GM12878 (cell line): Measurements from ENCODE around the gene IRF1. TPM values are rescaled to one million over a fixed set of nuclear protein-coding genes. Genes with fewer than 3 reads are reported as not detected.

Source experiments
- BHLHE40 ChIP-seq, 2 experiments: fragments of 450-650 bp in 1 of 2; IDR thresholded peaks; 2 replicates each; pipeline ENCODE4 v1.6.1; 2011 to 2017; ENCODE audit warnings: low read depth in 2 of 2, borderline replicate concordance in 1 of 2, improper control_type of control experiment in 1 of 2, low read length in 1 of 2, mild to moderate bottlenecking in 1 of 2
- CHD1 ChIP-seq: IDR thresholded peaks from 2 replicates; pipeline ENCODE4 v1.6.1; 2012; ENCODE audit warnings: low read depth, low read length, improper control_type of control experiment
- CHD2 ChIP-seq: IDR thresholded peaks from 2 replicates; pipeline ENCODE4 v1.6.1; 2011; ENCODE audit warnings: low read depth, low read length, improper control_type of control experiment, borderline replicate concordance
- CREM ChIP-seq: IDR thresholded peaks from 2 replicates; pipeline ENCODE4 v1.6.1; 2014; ENCODE audit warnings: antibody characterized with exemption, low read depth
- ETV6 ChIP-seq, 2 experiments: fragments of 450-650 bp in 1 of 2; IDR thresholded peaks in 1 of 2; conservative IDR thresholded peaks in 1 of 2; 2 replicates each; pipeline ENCODE4 v1.6.1; 2014; ENCODE audit warnings: antibody characterized with exemption in 1 of 2, borderline replicate concordance in 1 of 2, low read depth in 1 of 2, mild to moderate bottlenecking in 1 of 2, moderate library complexity in 1 of 2
- HDAC2 ChIP-seq: fragments of 200-600 bp; sonication (generic); IDR thresholded peaks from 2 replicates; pipeline ENCODE4 v1.6.1; 2017
- IRF4 ChIP-seq: IDR thresholded peaks from 2 replicates; pipeline ENCODE4 v1.6.1; 2011; ENCODE audit warnings: low read depth, low read length
- MEF2A ChIP-seq: IDR thresholded peaks from 2 replicates; pipeline ENCODE4 v1.6.1; 2011; ENCODE audit warnings: low read depth, mild to moderate bottlenecking, low read length, moderate library complexity; ENCODE audit not compliant: insufficient read depth
- MEF2B ChIP-seq: fragments of 450-650 bp; IDR thresholded peaks from 2 replicates; pipeline ENCODE4 v1.6.1; 2018; ENCODE audit warnings: mild to moderate bottlenecking, moderate library complexity; ENCODE audit not compliant: partially characterized antibody, poor library complexity, severe bottlenecking
- NBN ChIP-seq: fragments of 450-650 bp; IDR thresholded peaks from 2 replicates; pipeline ENCODE4 v1.6.1; 2016
- NR2F1 ChIP-seq: fragments of 450-650 bp; conservative IDR thresholded peaks from 2 replicates; pipeline ENCODE4 v1.6.1; 2017; ENCODE audit warnings: mild to moderate bottlenecking
- PAX5 ChIP-seq: IDR thresholded peaks from 2 replicates; pipeline ENCODE4 v1.6.1; 2011; ENCODE audit warnings: low read depth, low read length, borderline replicate concordance
- RAD21 ChIP-seq: IDR thresholded peaks from 2 replicates; pipeline ENCODE4 v1.6.1; 2011; ENCODE audit warnings: mild to moderate bottlenecking, low read depth, low read length, moderate library complexity; ENCODE audit not compliant: insufficient read depth
- RFX5 ChIP-seq: IDR thresholded peaks from 2 replicates; pipeline ENCODE4 v1.6.1; 2011; ENCODE audit warnings: low read depth, low read length, improper control_type of control experiment
- SRF ChIP-seq, 2 experiments: IDR thresholded peaks; 2 replicates each; pipeline ENCODE4 v1.6.1; 2011; ENCODE audit warnings: low read depth in 2 of 2, low read length in 2 of 2, mild to moderate bottlenecking in 1 of 2, moderate library complexity in 1 of 2
- STAT1 ChIP-seq: fragments of 450-650 bp; conservative IDR thresholded peaks from 2 replicates; pipeline ENCODE4 v1.6.1; 2014; ENCODE audit warnings: antibody characterized with exemption, mild to moderate bottlenecking
- SUPT20H ChIP-seq: IDR thresholded peaks from 2 replicates; pipeline ENCODE4 v1.6.1; 2011; ENCODE audit warnings: low read depth, mild to moderate bottlenecking, low read length, moderate library complexity, borderline replicate concordance; ENCODE audit not compliant: control insufficient read depth
- TARDBP ChIP-seq: IDR thresholded peaks from 2 replicates; pipeline ENCODE4 v1.6.1; 2016; ENCODE audit warnings: borderline replicate concordance
- ZBED1 ChIP-seq: IDR thresholded peaks from 2 replicates; pipeline ENCODE4 v1.6.1; 2016; ENCODE audit warnings: borderline replicate concordance
- ZZZ3 ChIP-seq: IDR thresholded peaks from 2 replicates; pipeline ENCODE4 v1.6.1; 2011; ENCODE audit warnings: low read depth; ENCODE audit not compliant: control insufficient read depth, insufficient read length
- polyA plus RNA-seq, 11 experiments: library from polyadenylated mRNA; depleted of rRNA in 4 of 11; unstranded in 6 of 11; stranded (reverse) in 5 of 11; fragments of >200 nt; fragmentation: Nextera tagmentation in 4 of 11; fragmentation: Illumina TruSeq in 1 of 11; extraction: Ambion mirVana in 4 of 11; extraction: Trizol in 1 of 11; gene quantifications; 1 replicate in 1 of 11; 2 replicates in 10 of 11; pipeline versions ENCODE4 v1.2.1 to v1.2.3, GENCODE V29; 2011 to 2016; ENCODE audit warnings: inconsistent platforms in 2 of 11, missing spikeins in 2 of 11, low read depth in 1 of 11
- total RNA-seq, 4 experiments: library from RNA; depleted of rRNA in 3 of 4; stranded (reverse); fragments of >200 nt in 3 of 4; fragmentation: Illumina TruSeq in 1 of 4; extraction: Trizol in 1 of 4; gene quantifications; 2 replicates each; pipeline versions ENCODE4 v1.2.1 to v1.2.3, GENCODE V29; 2013 to 2021
- TF ChIP-seq, protein P1 (sequence below): fragments of 450-650 bp; IDR thresholded peaks from 2 replicates; pipeline ENCODE4 v1.6.1; 2017; ENCODE audit warnings: low read depth, mild to moderate bottlenecking, moderate library complexity
- TF ChIP-seq, protein P2 (sequence below): fragments of 450-650 bp; IDR thresholded peaks from 2 replicates; pipeline ENCODE4 v1.6.1; 2016; ENCODE audit warnings: mild to moderate bottlenecking
- TF ChIP-seq, protein P3 (sequence below): IDR thresholded peaks from 2 replicates; pipeline ENCODE4 v1.6.1; 2012; ENCODE audit warnings: low read length, inconsistent platforms
- TF ChIP-seq, protein P4 (sequence below): IDR thresholded peaks from 2 replicates; pipeline ENCODE4 v1.6.1; 2012; ENCODE audit warnings: low read depth, low read length, improper control_type of control experiment

The IRF1 gene
- total and polyA plus RNA-seq, 10 of the 15 experiments (the other 5 are each of a cell fraction or from before 2014, with no cell fraction given), result 6.9 to 68.0 (median 49.6) TPM

DNA sequence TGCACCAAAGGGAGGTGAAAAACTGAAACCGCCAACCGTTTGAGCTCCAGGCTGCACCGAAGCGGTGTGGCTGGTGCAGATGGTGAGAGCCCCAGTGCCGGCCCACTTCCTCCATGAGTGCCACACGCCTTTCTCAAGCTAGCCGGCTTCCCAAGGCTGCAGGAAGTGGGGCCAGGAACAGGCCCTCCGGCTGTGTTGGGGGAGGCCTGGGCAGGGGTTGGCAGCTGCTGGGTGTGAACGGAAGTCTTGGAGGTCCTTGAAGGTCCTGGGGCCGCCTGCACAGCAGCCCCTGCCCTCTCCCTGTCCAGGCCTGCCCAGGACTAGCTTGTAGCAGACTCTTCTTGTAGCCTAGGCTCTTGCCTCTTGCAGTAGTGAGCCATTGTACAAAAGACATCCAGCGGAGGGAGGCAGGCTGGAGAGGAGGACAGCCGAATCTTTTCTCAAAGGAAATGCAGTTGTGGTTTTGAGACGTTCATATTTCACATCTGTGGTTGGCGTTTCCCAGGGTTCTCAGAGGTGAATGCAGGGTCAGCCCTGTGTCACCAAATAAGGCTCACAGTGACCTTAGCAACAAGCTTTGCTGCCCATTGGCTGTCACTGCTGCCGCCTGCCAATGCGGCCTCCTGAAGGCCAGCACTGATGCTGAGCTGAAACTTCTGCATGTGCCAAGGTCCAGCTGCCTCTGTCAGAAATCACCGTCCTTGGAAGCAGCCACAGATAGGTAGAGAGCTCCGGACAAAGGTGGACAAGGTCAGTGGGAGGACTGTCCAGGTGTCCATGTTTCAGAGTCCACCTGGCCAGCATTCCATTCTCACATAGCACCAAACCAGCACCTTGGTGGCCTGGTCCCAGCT, 23.9 kb downstream of the IRF1 start (continued):
- TF ChIP-seq, protein P1, sequence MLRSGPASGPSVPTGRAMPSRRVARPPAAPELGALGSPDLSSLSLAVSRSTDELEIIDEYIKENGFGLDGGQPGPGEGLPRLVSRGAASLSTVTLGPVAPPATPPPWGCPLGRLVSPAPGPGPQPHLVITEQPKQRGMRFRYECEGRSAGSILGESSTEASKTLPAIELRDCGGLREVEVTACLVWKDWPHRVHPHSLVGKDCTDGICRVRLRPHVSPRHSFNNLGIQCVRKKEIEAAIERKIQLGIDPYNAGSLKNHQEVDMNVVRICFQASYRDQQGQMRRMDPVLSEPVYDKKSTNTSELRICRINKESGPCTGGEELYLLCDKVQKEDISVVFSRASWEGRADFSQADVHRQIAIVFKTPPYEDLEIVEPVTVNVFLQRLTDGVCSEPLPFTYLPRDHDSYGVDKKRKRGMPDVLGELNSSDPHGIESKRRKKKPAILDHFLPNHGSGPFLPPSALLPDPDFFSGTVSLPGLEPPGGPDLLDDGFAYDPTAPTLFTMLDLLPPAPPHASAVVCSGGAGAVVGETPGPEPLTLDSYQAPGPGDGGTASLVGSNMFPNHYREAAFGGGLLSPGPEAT, result 0 out of 2 replicates have a peak, but pooled peaks have one; percentile 30
- TF ChIP-seq CREM (peak; percentile 36; the same call in 1 of the 2 replicates), BHLHE40 (IDR thresholded peaks at IDR 0.05; ENCODE audit: borderline replicate concordance in 1 of 2, low read depth in 2 of 2, low read length in 1 of 2) (peak; percentile 33 to 66; a peak in 3 of 4 replicates), PAX5 (0 out of 2 replicates have a peak, but pooled peaks have one; percentile 69), TARDBP (peak; percentile 30; the same call in 1 of the 2 replicates), NR2F1 (peak; percentile 88), NBN (no peak; the same call in 1 of the 2 replicates), ZZZ3 (no peak), MEF2B (peak; percentile 72), CHD2 (peak; percentile 6; the same call in 1 of the 2 replicates), SUPT20H (no peak), STAT1 (no peak; the same call in 1 of the 2 replicates), CHD1 (no peak), RFX5 (peak; percentile 69; the same call in 1 of the 2 replicates), MEF2A (peak; percentile 72), SRF (IDR thresholded peaks at IDR 0.05; ENCODE audit: low read depth in 2 of 2, low read length in 2 of 2) (peak; percentile 71 to 88), ETV6 (conservative IDR thresholded peaks at IDR 0.05 in 1 of 2, IDR thresholded peaks at IDR 0.05 in 1 of 2; ENCODE audit: borderline replicate concordance in 1 of 2, low read depth in 1 of 2) (peak in 1 of 2 experiments; percentile 94; a peak in 2 of 4 replicates), ZBED1 (peak; percentile 81; the same call in 1 of the 2 replicates), RAD21 (peak; percentile 33), IRF4 (peak; percentile 71), HDAC2 (no peak)
- TF ChIP-seq, protein P2, sequence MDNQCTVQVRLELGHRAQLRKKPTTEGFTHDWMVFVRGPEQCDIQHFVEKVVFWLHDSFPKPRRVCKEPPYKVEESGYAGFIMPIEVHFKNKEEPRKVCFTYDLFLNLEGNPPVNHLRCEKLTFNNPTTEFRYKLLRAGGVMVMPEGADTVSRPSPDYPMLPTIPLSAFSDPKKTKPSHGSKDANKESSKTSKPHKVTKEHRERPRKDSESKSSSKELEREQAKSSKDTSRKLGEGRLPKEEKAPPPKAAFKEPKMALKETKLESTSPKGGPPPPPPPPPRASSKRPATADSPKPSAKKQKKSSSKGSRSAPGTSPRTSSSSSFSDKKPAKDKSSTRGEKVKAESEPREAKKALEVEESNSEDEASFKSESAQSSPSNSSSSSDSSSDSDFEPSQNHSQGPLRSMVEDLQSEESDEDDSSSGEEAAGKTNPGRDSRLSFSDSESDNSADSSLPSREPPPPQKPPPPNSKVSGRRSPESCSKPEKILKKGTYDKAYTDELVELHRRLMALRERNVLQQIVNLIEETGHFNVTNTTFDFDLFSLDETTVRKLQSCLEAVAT, result 0 out of 2 replicates have a peak, but pooled peaks have one; percentile 35
- TF ChIP-seq, protein P3, sequence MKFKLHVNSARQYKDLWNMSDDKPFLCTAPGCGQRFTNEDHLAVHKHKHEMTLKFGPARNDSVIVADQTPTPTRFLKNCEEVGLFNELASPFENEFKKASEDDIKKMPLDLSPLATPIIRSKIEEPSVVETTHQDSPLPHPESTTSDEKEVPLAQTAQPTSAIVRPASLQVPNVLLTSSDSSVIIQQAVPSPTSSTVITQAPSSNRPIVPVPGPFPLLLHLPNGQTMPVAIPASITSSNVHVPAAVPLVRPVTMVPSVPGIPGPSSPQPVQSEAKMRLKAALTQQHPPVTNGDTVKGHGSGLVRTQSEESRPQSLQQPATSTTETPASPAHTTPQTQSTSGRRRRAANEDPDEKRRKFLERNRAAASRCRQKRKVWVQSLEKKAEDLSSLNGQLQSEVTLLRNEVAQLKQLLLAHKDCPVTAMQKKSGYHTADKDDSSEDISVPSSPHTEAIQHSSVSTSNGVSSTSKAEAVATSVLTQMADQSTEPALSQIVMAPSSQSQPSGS, result no peak
- TF ChIP-seq, protein P4, sequence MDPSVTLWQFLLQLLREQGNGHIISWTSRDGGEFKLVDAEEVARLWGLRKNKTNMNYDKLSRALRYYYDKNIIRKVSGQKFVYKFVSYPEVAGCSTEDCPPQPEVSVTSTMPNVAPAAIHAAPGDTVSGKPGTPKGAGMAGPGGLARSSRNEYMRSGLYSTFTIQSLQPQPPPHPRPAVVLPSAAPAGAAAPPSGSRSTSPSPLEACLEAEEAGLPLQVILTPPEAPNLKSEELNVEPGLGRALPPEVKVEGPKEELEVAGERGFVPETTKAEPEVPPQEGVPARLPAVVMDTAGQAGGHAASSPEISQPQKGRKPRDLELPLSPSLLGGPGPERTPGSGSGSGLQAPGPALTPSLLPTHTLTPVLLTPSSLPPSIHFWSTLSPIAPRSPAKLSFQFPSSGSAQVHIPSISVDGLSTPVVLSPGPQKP, result no peak
